ENCODE data around the gene SIKE1. TPM values are rescaled to one million over a fixed set of nuclear protein-coding genes. Genes with fewer than 3 reads are reported as not detected.
A peak's percentile ranks its signal among the peaks of the same experiment; 100 is the strongest.
"Not testable (repeated sequence)": the region's sequence is repeated elsewhere in the genome, so short reads cannot be mapped to it uniquely, and the experiment has no call there.

SIKE1 gene
- polyA plus RNA-seq (2012; ENCODE audit: insufficient read depth, insufficient read length, low read depth): 67.1 TPM

DNA sequence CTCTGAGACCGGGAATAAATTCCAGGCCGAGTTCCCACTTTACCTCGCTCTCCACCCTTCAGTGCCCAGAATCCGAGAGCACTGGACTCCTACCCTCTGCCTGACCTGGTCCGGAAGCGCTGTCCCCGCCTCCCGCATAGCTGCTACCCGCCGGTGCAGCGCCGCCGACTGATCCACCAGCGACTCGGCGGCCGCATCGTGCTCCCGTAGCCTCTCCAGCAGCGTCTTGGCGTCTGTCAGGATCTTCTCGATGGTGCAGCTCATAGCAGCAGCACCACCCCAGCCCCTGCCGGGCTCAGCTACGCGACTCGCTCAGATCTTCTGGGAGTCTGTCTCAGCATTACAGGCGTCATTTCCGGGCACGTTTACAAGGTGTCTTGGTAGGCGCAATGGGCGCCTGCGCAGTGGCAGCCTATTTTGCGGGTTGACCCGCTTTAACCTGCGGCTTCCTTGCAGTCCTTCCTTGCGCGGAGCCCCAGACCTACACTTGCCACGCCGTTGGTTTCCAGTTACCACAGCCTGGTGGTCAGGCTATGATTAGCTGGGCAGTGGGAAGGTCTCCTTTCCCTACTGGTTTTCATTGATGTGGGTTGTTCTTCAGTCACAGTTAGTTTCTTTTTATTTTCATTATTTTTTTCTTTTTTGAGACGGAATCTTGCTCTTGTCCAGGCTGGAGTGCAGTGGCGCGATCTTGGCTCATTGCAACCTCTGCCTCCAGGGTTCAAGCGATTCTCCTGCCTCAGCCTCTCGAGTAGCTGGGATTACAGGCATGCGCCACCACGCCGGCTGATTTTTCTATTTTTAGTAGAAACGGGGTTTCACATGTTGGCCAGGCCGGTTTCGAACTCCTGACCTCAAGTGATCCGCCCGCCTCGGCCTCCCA, at the start of gene SIKE1:
TSS of gene SIKE1 (minus strand) at position 342 of the 883 bp plus-strand sequence. CDS start at position 264, 78 bp downstream.
- peak within 1 kb of the TSS; percentile 80 for H3K4me3 ChIP-seq (ENCODE audit: low read depth, low read length)
- H3K4me1 ChIP-seq: no peaks in the 10 kb centered on the region
- H3K36me3 ChIP-seq: peaks cover 31% of the 10 kb centered on the region
- TF ChIP-seq, protein P1, sequence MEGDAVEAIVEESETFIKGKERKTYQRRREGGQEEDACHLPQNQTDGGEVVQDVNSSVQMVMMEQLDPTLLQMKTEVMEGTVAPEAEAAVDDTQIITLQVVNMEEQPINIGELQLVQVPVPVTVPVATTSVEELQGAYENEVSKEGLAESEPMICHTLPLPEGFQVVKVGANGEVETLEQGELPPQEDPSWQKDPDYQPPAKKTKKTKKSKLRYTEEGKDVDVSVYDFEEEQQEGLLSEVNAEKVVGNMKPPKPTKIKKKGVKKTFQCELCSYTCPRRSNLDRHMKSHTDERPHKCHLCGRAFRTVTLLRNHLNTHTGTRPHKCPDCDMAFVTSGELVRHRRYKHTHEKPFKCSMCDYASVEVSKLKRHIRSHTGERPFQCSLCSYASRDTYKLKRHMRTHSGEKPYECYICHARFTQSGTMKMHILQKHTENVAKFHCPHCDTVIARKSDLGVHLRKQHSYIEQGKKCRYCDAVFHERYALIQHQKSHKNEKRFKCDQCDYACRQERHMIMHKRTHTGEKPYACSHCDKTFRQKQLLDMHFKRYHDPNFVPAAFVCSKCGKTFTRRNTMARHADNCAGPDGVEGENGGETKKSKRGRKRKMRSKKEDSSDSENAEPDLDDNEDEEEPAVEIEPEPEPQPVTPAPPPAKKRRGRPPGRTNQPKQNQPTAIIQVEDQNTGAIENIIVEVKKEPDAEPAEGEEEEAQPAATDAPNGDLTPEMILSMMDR (IDR thresholded peaks at IDR 0.05; ENCODE audit: low read depth, low read length): no peak
- peaks cover 7% of the 10 kb centered on the region; the same call in 1 of the 2 replicates for H3K27me3 ChIP-seq
- DNase-seq: peak; percentile 92
- H3K9me3 ChIP-seq: no peaks in the 10 kb centered on the region

DNA sequence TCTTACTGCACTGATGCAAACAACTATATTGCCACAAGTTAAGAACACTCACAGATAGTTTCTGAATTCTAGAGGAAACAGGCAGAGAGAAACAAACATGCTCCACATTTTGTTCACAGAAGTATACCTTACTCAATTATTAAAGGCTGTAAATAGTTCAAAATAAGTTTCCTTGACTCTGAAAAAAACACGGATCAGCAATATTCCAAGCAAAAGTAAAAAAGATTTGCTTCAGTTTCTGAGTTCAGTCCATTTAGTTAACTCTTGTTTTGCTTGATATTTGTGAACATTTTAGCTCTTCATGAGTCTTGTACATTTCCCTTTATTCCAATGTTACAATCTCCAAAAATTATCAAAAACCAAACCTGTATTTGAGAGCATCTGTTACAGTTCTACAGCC, 49.6 kb upstream of the SIKE1 start:
- DNase-seq; H3K9me3 ChIP-seq; H3K4me1 ChIP-seq; H3K27me3 ChIP-seq; H3K4me3 ChIP-seq (ENCODE audit: low read depth, low read length); H3K36me3 ChIP-seq: not testable (repeated sequence)

DNA sequence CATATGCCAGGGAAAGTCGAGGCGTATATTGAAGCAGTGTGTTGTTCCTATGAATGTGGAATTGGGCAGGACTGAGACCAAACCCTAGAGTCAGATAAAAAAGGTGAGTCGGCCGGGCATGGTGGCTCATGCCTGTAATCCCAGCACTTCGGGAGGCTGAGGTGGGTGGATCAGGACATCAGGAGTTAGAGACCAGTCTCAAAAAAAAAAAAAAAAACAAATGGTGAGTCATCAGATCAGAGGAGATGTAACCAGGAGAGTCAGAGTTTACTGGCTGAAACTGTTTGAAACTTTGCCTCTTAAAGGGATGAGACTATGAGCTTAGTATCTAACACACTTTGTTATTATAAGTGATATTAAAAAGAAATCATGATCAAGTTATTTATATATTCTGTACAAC, 47.8 kb upstream of the SIKE1 start:
- no peaks in the 10 kb centered on the region for H3K4me1 ChIP-seq
- no peaks in the 10 kb centered on the region for H3K36me3 ChIP-seq
- TF ChIP-seq, protein P1 (IDR thresholded peaks at IDR 0.05; ENCODE audit: low read depth, low read length): no peak
- H3K4me3 ChIP-seq (ENCODE audit: low read depth, low read length): no peak overlapping the region
- no peaks in the 10 kb centered on the region for H3K27me3 ChIP-seq
- H3K9me3 ChIP-seq: no peaks in the 10 kb centered on the region
- DNase-seq: no peak

- H3K4me3 ChIP-seq (ENCODE audit: low read depth, low read length): no peak overlapping the region
- H3K36me3 ChIP-seq: no peaks in the 10 kb centered on the region
- no peaks in the 10 kb centered on the region for H3K9me3 ChIP-seq
- H3K4me1 ChIP-seq: no peaks in the 10 kb centered on the region
- DNase-seq: no peak
- TF ChIP-seq, protein P1 (IDR thresholded peaks at IDR 0.05; ENCODE audit: low read depth, low read length): no peak
- no peaks in the 10 kb centered on the region for H3K27me3 ChIP-seq
Measured at GRCh38 chr1:114821978-114822377, 41.5 kb upstream of the SIKE1 start.

GRCh38 chr1:114820392-114820791, 39.9 kb upstream of the SIKE1 start:
- Histone ChIP-seq H3K4me1 (no peaks in the 10 kb centered on the region), H3K9me3 (no peaks in the 10 kb centered on the region), H3K36me3 (no peaks in the 10 kb centered on the region), H3K4me3 (ENCODE audit: low read depth, low read length) (no peak overlapping the region), H3K27me3 (no peaks in the 10 kb centered on the region; the same call in 1 of the 2 replicates)
- TF ChIP-seq, protein P1 (IDR thresholded peaks at IDR 0.05; ENCODE audit: low read depth, low read length): no peak
- DNase-seq: no peak

GRCh38 chr1:114819869-114820268, 39.4 kb upstream of the SIKE1 start:
- Histone ChIP-seq H3K27me3 (no peaks in the 10 kb centered on the region; the same call in 1 of the 2 replicates), H3K4me3 (ENCODE audit: low read depth, low read length) (no peak overlapping the region), H3K4me1 (no peaks in the 10 kb centered on the region), H3K9me3 (no peaks in the 10 kb centered on the region), H3K36me3 (no peaks in the 10 kb centered on the region)
- no peak for DNase-seq
- TF ChIP-seq, protein P1 (IDR thresholded peaks at IDR 0.05; ENCODE audit: low read depth, low read length): no peak

- not testable (repeated sequence) for H3K36me3 ChIP-seq; DNase-seq; H3K4me3 ChIP-seq (ENCODE audit: low read depth, low read length); H3K4me1 ChIP-seq; H3K9me3 ChIP-seq; H3K27me3 ChIP-seq
Measured at GRCh38 chr1:114804449-114804848, 24.0 kb upstream of the SIKE1 start.

Measured in BE2C (cell line).